ENCODE measurements around the gene GAS2L1. TPM values are rescaled to one million over a fixed set of nuclear protein-coding genes. Genes with fewer than 3 reads are reported as not detected.

The GAS2L1 gene
- total and polyA plus RNA-seq, 2 donors (not counting 3 experiments of a cell fraction or from before 2014, with no cell fraction given), result 30.5 to 44.0 TPM

DNA sequence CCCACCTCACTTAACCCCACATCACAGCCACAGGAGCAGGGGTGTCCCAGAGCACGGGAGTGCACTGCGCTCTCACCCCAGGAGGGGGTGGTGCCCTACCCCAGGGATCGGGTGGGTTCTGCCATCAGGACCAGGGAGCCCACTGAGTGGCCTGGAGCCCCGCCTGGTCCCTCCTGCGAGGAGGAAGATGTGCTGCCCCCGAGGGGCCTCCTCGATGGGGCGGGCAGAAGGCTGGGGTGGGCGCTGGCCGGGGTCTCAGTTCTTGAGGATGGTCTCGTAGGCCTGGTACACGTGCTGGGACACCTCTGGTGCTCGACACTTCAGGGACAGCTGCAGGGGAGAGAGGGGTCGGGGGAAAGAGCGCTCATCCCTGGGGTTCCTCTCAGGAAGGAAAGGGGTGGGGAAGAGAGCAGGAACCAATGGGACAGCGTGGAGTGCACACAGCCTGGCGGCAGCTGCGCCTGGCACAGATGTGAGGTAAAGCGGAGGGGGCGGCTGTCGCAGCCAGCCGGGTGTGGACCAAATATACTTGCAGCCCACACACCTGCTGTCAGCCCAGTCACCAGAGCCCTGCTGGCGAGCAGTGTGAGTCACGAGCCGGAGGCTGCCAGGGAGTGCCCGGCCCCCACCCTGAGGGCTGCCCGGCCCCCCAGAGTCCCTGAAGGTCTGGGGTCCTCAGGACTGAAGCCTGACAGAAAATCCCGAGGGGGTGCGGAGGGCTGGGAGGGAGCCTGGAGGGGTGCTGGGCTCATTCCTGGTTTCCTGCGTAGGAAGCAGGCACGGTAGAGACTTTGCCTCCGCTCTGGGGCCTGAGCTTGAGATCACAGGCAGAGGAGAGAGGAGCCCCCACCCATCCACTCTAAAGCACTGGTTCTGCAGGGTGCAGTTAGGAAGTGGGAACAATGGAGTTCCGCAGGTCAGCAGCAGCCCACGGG lies 22.4 kb downstream of the GAS2L1 start:
- peaks cover 4 to 41% of the 10 kb centered on the region in 2 experiments for H3K36me3 ChIP-seq (ENCODE audit: control insufficient read depth in 2 of 2, extremely low read depth in 1 of 2, insufficient read depth in 2 of 2, low read length in 2 of 2)
- no peak overlapping the region for H2AFZ ChIP-seq (ENCODE audit: low read depth, low read length)
- ChIA-PET POLR2A (no interaction called here), CTCF (no interaction called here)
- no peak for FAIRE-seq
- H4K20me1 ChIP-seq (replicated peaks; ENCODE audit: control insufficient read depth, extremely low read depth, insufficient read depth, low read length), result no peaks in the 10 kb centered on the region
- H3K27ac ChIP-seq (ENCODE audit: insufficient read depth, low read depth, low read length), result no peak overlapping the region
- H3K4me1 ChIP-seq (ENCODE audit: control insufficient read depth, extremely low read depth, insufficient read depth, low read length), result peaks cover 10% of the 10 kb centered on the region
- BruUV-seq (replicated peaks), result no TSS peak
- dilution Hi-C loops (cut with MboI; ENCODE audit: extremely low pct_ligation_motif_present, low sequenced_read_pairs), result no loop called here
- H3K79me2 ChIP-seq (ENCODE audit: control insufficient read depth, insufficient read depth, low read length), result no peaks in the 10 kb centered on the region
- no peak overlapping the region for H3K4me2 ChIP-seq (ENCODE audit: insufficient read depth, low read length)
- H3K27me3 ChIP-seq (ENCODE audit: control insufficient read depth in 2 of 2, insufficient read depth in 2 of 2, low read length in 2 of 2), result no peaks in the 10 kb centered on the region
- H3K9me3 ChIP-seq (replicated peaks; ENCODE audit: control insufficient read depth, insufficient read depth, low read length), result no peaks in the 10 kb centered on the region
- intact Hi-C loops (cut with micrococcal nuclease), result no loop called here
- TF ChIP-seq POLR2A (IDR thresholded peaks at IDR 0.05; ENCODE audit: low read depth, low read length), result no peak
- TF ChIP-seq MYC (IDR thresholded peaks at IDR 0.05; ENCODE audit: low read depth, low read length), result no peak
- TF ChIP-seq EZH2 (IDR thresholded peaks at IDR 0.05; ENCODE audit: borderline replicate concordance, low read depth, low read length, severe bottlenecking), result no peak
- no peak for TF ChIP-seq CTCF (IDR thresholded peaks at IDR 0.05; ENCODE audit: extremely low read depth in 1 of 2, insufficient read depth in 1 of 2, low read depth in 1 of 2, low read length in 2 of 2)
- TF ChIP-seq, protein P1, sequence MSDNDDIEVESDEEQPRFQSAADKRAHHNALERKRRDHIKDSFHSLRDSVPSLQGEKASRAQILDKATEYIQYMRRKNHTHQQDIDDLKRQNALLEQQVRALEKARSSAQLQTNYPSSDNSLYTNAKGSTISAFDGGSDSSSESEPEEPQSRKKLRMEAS (IDR thresholded peaks at IDR 0.05; ENCODE audit: insufficient read depth, insufficient read length), result no peak
- TF ChIP-seq GATA2 (IDR thresholded peaks at IDR 0.05; ENCODE audit: insufficient read depth, insufficient read length, low read depth, low read length), result no peak
- no peak for TF ChIP-seq POLR2AphosphoS5 (IDR thresholded peaks at IDR 0.05; ENCODE audit: insufficient read depth, low read depth, low read length)
- TF ChIP-seq FOS (IDR thresholded peaks at IDR 0.05; ENCODE audit: borderline replicate concordance, insufficient read depth, low read length), result no peak
- no peak for TF ChIP-seq JUN (IDR thresholded peaks at IDR 0.05; ENCODE audit: borderline replicate concordance, insufficient read depth, insufficient read length, low read depth)
- no peak for DNase-seq (ENCODE audit: low read depth, low spot score)
- no peaks in the 10 kb centered on the region for H3K9me1 ChIP-seq (replicated peaks; ENCODE audit: control insufficient read depth, extremely low read depth, insufficient read depth, low read length)
- no peak overlapping the region for H3K9ac ChIP-seq (replicated peaks; ENCODE audit: extremely low read depth, insufficient read depth, low read length)
- H3K4me3 ChIP-seq (replicated peaks in 1 of 3; ENCODE audit: insufficient read depth in 1 of 3, low read depth in 1 of 3, low read length in 3 of 3), result no peak overlapping the region
